Transverse colon (tissue), 4 donors: ENCODE data around the gene PPFIA1.

Experiments
- CTCF ChIP-seq, 5 experiments: fragments of 200-600 bp in 3 of 5; fragments of 450-650 bp in 2 of 5; sonication (generic) in 3 of 5; IDR thresholded peaks; 1 replicate in 2 of 5; 2 replicates in 3 of 5; pipeline ENCODE4 v1.5.1; 2016 to 2017; ENCODE audit warnings: antibody characterized with exemption in 5 of 5, inconsistent platforms in 3 of 5, mild to moderate bottlenecking in 2 of 5, moderate library complexity in 1 of 5
- EP300 ChIP-seq: sonication (generic); formaldehyde crosslinking; IDR thresholded peaks from one replicate; pipeline ENCODE4 v1.6.1; 2017; ENCODE audit warnings: antibody characterized with exemption, low read depth
- POLR2AphosphoS5 ChIP-seq, 3 donors: sonication (generic); formaldehyde crosslinking; IDR thresholded peaks; one replicate each; pipeline ENCODE4 v1.6.1; 2016; ENCODE audit warnings: antibody characterized with exemption in 3 of 3

DNA sequence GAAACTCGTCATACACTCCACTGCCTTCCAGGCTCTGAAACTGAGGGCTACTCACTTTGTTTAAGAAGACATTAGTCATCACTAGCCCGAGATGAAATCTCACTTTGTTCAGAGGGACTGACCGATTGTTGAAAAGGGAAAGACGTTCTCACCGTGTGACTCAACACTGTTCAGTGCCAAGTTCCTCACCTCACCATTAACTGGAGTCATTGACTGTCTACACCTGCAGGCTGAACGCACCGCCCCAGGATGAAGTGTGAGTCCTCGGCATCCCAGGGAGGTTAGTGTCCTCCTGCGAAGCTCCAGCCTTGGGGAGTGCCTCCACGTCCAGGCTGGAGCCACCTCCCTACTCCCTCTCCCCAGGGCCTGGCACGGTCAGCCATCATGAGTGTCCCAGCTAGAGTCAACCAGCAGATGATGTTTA is 37.0 kb upstream of the PPFIA1 start:
- no peak for TF ChIP-seq CTCF (IDR thresholded peaks at IDR 0.05)
- TF ChIP-seq EP300: no peak
- no peak for TF ChIP-seq POLR2AphosphoS5 (IDR thresholded peaks at IDR 0.05)
